HG03097 (cell line): ENCODE data around the gene SLITRK2.

Source experiments
- ATAC-seq: cut with Tn5 transposase; IDR thresholded peaks from one replicate; pipeline ENCODE4 v1.9.1; 2021; ENCODE audit not compliant: unreplicated experiment, low FRiP score

The SLITRK2 gene

GRCh38 chrX:145848448-145848847 is 30.8 kb downstream of the SLITRK2 start:
- no peak for ATAC-seq

GRCh38 chrX:145848857-145849256 is 31.2 kb downstream of the SLITRK2 start:
- ATAC-seq, result no peak

- ATAC-seq, result no peak
These were observed 35.6 kb downstream of the SLITRK2 start for GRCh38 chrX:145853181-145853580.

DNA sequence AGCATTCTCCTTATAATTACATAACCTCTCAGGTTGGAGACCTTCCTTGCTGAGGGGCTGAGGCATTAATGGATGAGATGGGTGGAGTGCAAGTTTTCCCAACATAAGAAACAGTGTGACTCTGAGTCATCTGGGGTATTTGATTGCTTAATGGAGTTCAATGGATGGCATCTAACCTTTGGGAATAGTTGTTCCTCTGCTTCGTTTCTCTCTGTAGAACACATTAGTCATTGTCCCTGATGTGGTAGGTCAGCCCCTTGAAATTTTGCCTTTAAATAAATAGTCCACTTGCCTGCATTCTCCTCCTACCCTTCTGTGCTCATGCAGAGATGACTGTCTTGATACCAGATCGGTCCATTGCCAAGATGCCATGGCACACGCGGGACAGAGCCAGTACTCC is 38.6 kb downstream of the SLITRK2 start:
- no peak for ATAC-seq

- ATAC-seq, result no peak
These were observed 44.2 kb downstream of the SLITRK2 start for GRCh38 chrX:145861818-145862217.

GRCh38 chrX:145865082-145865481 is 47.5 kb downstream of the SLITRK2 start:
- ATAC-seq, result no peak
